GM21825 (cell line): ENCODE results near the gene MR1.
"Not testable (repeated sequence)": the region's sequence is repeated elsewhere in the genome, so short reads cannot be mapped to it uniquely, and the experiment has no call there.

Source experiments
- ATAC-seq: cut with Tn5 transposase; IDR thresholded peaks from one replicate; pipeline ENCODE4 v1.9.1; 2021; ENCODE audit warnings: mild to moderate bottlenecking, moderate library complexity; ENCODE audit not compliant: unreplicated experiment

Gene MR1

DNA sequence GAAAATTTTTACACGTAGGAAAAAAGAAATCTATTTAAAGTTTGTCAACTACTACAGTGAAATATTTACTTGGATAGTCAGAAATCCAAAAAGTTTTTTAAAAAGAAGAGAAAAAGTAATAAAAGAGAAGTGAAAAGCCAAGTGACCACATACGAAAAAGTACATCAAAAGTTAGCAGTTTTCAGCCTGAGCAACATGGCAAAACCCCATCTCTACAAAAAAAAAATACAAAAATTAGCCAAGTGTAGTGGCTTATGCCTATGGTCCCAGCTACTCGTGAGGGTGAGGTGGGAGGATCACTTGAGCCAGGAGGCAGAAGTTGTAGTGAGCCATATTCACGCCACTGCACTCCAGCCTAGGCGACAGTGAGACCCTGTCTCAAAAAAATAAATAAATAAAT lies 5.2 kb upstream of the MR1 start:
- no peak for ATAC-seq

- ATAC-seq = no peak
Measured at GRCh38 chr1:181032535-181032934, 1.2 kb upstream of the MR1 start.

- peak; percentile 35 for ATAC-seq
Measured at GRCh38 chr1:181033128-181033798, 520 bp upstream of the MR1 start.

GRCh38 chr1:181035210-181035609 lies 1.4 kb downstream of the MR1 start:
- ATAC-seq = not testable (repeated sequence)

GRCh38 chr1:181036107-181036836 lies 2.5 kb downstream of the MR1 start:
- ATAC-seq = no peak

GRCh38 chr1:181037386-181037785 lies 3.6 kb downstream of the MR1 start:
- no peak for ATAC-seq

- ATAC-seq = no peak
Measured at GRCh38 chr1:181038399-181038873, 4.7 kb downstream of the MR1 start.

DNA sequence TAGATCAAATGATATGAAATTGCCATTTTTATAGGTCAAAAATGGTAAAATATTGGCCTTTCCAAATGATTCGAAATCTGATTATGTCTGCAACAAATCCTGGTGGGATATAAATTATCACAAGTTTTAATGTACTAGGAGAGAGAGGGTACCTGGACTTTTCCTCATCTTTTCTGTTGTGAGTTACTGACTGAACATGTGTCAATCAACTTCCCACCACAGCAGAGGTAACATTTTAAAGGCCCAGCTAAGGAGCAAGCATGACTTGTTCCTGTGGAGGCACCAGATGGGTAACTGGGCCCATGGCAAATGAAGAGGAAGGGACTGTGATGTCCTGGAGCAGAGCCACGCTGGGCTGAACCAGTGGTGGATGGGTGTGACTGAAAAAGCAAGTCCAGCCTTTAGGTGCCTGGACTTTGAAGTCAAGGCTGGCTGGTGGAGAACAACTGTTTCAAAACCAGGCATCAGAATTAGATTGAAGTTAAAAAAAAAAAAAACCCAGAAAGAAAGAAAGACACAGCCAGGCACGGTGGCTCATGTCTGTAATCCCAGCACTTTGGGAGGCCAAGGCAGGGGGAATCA lies 6.6 kb downstream of the MR1 start:
- no peak for ATAC-seq

GRCh38 chr1:181043025-181043888 lies 9.5 kb downstream of the MR1 start:
- ATAC-seq = no peak

GRCh38 chr1:181044449-181044966 lies 10.7 kb downstream of the MR1 start:
- peak; percentile 83 for ATAC-seq

DNA sequence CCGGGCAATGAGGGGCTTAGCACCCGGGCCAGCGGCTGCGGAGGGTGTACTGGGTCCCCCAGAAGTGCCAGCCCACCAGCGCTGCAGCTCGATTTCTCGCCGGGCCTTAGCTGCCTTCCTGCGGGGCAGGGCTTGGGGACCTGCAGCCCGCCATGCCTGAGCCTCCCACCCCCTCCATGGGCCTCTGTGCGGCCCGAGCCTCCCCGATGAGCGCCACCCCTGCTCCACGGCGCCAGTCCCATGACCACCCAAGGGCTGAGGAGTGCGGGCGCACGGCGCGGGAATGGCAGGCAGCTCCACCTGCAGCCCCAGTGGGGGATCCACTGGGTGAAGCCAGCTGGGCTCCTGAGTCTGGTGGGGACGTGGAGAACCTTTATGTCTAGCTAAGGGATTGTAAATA lies 12.2 kb downstream of the MR1 start:
- ATAC-seq = not testable (repeated sequence)

DNA sequence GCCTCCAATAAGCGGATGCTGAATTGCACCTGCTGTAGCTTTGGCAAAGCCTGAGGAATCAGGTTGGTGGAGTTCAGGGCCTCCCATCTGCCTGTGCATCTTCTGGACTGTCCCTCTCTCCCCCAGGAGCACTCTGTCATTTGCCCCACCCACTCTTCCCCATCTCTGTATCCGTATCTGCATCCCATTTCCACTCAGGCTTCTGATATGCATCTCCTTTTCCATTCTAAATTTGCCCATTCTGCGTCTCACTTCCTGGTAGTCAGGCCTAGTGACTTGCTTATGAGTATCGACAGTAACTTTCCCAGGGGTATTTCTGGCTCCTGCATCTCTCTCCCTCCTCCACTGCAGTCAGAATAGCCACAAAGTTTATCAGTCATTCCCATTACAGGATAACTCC lies 15.6 kb downstream of the MR1 start:
- ATAC-seq = no peak

- no peak for ATAC-seq
Measured at GRCh38 chr1:181050922-181051321, 17.1 kb downstream of the MR1 start.

- ATAC-seq = no peak
Measured at GRCh38 chr1:181056560-181056959, 22.8 kb downstream of the MR1 start.

- ATAC-seq = no peak
Measured at GRCh38 chr1:181057079-181057478, 23.3 kb downstream of the MR1 start.

DNA sequence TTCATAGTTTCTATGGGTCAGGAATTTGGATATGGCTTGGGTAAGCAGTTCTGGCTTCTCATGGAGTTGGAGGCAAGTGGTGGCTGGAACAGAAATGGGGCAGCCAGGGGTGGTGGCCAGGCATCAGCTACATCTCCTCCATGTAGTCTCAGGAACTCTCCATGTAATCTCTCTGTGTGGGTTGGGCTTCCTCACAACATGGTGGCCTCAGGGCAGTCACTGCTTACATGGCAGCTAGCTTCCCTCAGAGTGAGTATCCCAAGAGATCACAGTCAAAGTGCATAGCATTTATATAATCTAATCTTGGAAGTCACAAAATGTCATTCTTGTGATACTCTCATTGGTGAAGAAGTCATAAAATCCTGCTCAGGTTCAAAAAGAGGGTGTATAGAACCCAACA lies 25.7 kb downstream of the MR1 start:
- no peak for ATAC-seq

DNA sequence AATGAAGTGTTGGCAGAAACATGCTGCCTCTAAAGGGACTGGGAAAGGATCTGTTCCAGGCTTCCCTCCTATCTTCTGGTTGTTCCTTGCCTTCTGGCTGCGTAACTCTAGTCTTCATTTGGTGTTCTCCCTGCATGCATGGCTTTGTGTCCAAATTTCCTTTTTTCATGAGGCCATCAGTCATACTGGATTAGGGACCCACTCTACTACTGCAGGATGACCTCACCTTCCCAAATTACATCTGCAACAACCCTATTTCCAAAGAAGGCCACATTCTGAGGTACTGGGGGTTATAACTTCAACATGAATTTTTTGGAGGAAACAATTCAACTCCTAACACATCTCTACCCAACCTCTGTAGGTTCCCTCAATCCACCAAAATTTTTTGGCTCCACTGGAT lies 26.3 kb downstream of the MR1 start:
- no peak for ATAC-seq

GRCh38 chr1:181060947-181061346 lies 27.2 kb downstream of the MR1 start:
- ATAC-seq = not testable (repeated sequence)

DNA sequence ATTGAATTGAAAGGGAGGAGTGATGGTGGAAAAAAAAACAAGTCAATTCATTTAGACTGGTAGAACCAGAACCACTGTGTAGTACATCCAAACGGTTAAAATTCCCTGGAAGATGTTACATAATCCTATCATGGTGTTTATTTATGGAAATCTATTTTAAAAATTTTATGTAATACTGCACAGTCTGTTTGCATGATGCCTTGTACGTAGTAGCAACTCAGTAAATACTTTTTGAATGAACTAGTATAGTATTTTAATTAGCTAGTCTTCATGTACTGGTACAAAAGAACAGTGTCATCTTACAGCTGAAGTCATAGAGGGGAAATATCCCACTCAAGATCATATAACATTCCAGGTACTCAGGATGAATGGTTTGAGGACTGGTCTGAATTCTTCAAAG lies 27.7 kb downstream of the MR1 start:
- no peak for ATAC-seq

GRCh38 chr1:181061891-181062835 lies 28.4 kb downstream of the MR1 start:
- ATAC-seq = peak; percentile 80
